Measurements from ENCODE around the gene PRCD. TPM values are rescaled to one million over a fixed set of nuclear protein-coding genes. Genes with fewer than 3 reads are reported as not detected.
A peak's percentile ranks its signal among the peaks of the same experiment; 100 is the strongest.

The PRCD gene, protein sequence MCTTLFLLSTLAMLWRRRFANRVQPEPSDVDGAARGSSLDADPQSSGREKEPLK
- total RNA-seq (2014; rRNA removed; shearing (Covaris generic)) = not detected in 2 replicates

DNA sequence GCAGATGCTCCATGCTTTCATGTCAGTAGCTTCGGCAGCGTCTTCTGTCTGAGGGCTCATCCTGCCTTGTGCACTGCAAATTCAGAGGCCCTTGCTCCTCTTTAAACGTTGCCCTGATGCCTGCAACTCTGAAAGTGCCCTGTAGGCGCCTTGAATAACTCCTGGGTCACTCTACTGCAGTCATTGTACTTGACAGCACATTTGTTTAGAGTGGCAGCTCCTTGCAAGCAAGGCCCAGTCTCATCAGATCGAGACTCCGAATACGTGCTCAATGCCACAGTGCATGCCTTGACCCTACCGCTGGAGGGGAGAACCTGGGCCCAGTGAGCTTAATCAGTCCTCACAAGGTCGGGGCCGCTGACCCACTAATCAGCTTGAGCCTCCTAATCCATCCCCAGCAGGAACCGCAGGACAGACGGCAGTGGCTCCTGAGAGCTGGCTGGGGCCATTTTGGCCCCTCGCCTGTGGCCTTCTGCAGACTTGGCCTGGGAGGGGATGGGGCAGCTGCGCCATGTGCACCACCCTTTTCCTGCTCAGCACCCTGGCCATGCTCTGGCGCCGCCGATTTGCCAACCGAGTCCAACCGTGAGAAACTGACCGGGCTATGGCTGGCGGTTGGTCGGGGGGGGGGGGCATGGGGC is at the start of gene PRCD:
TSS of gene PRCD (plus strand) at position 414 of the 641 bp plus-strand sequence. CDS start at position 512, 98 bp downstream.
- no peak for DNase-seq (ENCODE audit: low spot score)

DNA sequence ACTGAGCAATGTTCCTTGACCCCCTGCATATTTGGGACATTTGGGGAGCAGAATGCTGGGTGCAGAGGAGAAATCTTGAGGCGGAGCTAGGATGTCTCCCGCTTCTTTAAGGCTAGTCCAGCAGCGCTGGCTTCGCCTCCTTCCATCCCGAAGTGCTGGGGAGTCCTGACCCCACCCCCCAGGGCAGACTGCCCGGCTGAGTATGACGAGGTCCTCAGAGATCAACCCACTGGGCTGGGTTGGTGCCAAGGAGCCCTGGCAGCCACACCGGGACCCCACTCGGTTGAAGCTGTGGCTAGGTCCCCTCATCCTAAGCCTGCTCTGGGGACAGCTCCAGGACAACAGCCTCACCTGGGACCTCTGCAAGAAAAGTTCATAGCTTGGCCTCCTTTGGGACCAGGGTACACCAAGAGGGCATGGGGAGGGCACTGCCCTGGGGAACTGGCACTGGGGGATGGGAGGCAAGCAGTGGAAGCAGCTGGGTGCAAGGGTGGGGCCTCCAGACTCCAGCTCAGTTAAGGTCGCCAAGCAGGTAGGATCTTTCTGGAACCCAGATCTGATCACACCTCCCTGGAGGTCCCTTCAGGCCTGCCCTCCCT is 49.6 kb upstream of the PRCD start:
- no peak for DNase-seq (ENCODE audit: low spot score)

DNA sequence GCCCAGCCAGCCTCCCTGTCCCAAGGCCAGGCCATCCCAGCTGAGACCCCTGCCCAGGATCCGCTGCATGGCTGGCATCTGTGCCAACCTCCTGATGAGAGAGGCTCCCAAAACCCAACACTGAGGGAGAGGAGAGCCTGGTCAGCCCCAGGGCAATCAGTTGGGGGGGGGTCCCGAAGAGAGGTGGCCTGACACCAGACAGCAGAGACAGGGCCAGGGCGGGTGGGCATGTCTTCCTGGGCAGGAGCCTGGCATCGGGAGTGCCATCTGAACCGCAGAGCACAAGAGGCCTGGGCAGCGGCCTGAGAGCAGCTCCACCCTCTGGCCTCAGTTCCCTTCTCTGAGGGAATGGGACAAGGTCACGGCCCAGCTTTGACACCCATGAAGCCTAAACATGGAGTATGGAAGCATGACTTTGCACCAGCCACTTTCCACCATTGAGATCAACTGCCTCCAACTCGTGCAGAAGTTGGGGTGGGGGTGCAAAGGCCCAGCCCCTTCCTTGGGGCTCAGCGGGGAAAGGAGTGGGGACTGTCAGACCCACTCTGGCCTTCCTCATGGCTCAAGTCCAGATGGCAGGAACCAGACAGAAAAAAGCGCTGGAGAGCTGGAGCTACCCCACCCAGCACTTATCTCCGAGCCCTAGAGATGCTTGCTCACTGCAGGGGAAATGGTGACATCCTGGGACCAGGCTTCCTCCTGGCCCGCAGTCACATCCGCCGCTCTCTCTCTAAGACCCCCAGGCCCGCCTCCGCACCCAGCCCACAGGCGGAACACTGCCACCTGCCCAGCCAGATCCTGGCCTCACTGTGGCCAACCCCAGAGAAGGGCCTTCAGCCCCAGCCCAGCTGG is 48.3 kb upstream of the PRCD start:
- no peak for DNase-seq (ENCODE audit: low spot score)

DNA sequence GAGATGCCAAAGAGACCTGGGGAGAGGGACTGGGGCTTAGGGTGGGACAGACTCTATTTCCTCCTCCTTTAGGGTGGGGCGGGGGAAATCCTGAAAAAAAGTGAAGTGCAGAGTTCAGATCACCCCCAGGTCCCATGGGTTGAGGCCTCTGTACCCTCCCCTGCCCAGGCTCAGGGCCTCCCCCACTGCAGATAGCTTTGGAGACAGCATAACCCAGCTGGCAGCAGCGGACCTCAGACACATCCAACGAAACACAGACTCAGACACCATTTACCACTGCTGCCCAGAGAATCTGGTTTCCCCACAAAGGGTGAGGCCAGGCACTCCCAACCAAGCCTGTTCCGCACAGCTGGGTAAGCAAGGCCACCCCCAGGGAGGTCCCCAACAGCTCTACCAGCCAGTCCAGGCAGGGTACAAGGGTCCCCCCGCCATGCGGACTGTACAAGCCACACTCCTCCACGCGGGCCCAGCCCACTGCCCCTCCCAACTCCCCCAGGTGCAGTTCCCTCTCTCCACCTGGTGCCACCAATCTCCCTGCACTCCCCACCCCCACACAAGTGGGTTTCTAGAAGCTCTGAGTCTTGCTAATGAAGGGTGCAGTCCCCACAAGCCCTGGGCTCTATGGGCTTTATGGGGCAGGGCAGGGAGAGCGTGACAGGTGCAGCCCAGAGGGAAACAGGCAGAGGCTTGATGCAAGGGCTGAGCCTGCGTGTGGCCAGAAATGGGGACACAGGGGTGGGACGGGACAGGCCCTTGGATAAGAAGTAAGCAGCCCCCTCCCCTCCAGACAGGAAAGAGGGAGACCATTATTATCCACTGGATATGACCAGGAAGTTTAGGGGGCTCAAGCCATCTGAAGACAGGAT is 47.5 kb upstream of the PRCD start:
- no peak for DNase-seq (ENCODE audit: low spot score)

DNA sequence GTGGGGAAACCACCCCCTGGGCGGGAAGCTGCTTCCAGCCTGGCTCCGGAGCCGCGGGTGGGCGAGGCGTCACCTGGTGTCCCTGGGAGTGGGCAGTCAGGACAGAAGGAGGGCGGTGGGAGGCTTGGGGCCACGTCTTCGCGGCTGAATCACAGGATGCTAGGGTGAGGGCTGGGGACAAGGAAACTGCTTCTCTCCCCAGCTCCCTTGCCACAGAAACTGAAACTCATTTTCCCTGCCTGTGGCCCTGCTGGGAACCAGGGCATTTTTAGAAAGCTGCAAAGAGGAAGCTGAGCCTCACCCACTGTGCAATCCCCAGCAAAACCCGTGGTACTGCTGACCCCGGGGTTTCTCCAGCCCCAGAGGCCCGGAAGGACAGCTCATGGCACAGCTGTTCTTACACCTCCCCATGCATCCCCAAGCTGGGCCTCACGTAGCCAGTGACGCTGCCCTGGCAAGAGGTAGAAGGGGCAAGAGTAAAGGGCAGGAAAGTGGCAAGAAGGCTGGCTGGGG is 46.8 kb upstream of the PRCD start:
- DNase-seq (ENCODE audit: low spot score) = peak; percentile 77

DNA sequence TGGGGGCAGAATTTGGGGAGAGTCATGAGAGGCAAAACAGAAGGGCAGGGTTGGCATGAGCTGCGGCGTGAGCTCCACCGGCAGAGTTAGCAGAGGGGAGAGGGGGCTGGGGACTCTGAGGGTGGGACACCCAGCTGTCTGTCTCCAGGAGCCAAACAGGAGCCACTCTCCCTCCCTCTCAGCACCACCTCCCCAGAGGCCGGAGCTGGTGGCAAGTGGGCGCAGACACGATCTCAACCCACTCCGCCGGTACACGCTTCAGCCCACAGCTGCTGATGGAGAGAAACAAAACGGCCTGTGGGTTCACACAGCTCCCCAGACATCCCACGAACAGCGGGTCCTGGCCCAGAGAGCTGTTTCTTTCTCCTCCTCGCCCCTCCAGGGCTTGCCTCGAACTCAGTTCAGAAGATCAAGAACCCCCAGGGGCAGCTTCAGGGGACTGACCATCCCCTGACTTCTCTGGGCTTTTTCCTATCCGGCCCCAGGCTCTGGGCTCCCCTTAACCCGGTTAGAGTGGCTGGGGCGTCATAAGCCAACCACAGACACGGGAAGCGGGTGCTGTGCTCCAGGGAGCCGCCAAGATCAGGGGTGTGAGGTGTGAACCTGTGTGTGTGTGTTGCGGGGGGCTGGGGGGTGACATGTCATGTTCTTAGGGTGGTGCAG is 46.2 kb upstream of the PRCD start:
- DNase-seq (ENCODE audit: low spot score) = no peak

DNA sequence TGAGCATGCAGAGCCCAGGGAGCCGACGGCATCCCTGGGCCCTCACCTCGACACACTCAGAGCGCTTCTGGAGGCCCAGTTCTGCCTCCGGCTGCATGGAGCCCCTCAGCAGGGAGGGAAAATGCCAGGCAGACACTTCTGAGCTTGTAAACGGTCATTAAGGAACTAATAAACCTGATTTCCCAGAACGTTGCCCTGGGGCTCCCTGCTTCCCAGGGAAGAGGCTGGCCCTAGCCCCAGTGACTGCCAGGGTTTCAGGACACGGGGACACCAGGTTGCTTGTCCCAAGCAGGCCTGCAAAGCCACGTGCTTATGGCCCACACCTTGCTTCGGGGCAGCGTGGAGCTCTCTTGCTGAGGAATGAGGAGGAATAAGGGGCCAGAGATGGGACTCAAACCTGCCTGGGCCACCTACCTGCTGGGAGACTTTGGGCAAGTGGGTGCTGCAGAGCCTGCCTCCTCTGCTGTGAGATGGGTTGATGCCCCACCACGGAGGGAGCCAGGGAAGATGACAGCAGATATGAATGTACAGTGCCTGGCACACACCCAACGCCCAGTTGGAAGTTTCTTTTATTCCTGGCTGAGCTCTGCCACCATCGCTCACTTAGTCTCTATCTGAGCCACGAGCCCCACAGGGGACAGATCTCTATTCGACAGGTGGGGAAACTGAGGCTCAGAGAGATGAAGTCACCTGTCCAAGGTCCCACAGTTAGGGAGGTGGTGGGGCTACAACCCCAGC is 44.0 kb upstream of the PRCD start:
- no peak for DNase-seq (ENCODE audit: low spot score)

DNA sequence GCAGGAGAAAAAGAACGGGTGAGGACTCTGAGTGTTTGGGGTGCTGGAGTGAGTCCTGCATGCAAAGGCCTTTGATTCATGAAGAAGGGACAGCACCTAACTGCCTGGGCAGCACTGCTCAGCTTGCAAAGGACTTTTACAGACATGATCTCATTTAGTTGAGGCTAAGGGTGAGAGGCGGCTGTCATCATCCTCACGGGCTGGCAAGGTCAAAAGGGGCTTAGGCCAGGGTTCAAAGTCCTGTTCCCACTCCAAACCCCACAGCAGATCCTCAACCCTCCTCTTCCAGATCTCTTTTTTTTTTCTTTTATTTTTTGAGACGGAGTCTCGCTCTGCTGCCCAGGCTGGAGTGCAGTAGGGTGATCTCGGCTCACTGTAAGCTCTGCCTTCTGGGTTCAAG is 43.4 kb upstream of the PRCD start:
- DNase-seq (ENCODE audit: low spot score) = no peak

DNA sequence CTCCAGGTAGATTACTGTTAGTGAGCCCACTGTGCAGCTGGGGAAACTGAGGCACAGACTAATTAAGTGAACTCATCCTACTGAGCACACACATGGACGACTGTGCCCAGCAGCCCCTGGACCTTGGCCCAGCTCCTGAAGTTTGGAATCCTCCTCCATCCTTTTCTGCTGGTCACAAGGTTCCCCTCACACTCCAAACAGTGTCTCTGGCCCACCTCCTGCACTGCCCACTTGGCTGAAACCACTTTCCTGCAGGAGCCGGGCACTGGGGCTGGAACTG is 42.2 kb upstream of the PRCD start:
- no peak for DNase-seq (ENCODE audit: low spot score)

DNA sequence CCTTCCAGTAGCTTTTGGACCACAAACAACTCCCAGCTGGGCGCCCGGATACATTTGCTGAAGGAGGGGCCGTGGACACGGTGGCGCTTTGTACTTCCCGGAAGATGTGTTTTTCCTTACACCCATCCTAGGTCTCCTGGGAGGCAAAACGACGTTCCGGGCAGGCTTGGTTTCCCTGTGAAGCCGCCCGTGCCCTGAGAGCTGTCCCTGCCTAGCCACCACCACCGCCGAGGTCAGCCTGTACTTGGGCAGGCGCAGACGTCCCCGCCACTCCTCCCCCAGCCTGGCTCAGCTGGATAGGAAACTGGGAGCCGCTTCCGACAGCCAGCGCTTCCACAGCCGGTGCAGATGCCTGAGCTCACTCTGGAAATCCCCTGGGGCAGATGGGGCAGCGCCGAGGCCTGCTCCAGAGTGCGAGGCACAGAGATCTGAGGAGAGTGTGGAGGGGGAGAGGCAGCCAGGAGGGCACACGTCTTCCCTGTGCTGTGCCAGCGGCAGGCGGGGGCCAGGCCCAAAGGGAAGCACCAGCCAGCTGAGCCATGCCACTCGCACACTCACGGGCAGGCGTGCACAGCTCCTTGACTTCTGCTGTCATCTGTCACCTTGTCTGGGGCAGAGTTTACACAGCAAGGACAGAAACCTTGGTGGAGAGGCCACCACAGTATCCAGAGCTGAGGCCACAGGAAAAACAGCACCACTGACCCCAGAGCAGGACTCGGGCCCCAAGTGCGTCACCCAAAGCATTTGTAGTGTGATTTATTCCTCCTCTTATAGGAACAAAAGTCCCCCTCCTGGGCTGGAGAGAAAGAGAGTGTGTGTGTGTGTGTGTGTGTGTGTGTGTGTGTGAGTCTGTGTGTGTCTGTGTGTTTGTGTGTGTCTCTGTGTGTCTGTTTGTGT is 41.6 kb upstream of the PRCD start:
- DNase-seq (ENCODE audit: low spot score) = peak; percentile 87

DNA sequence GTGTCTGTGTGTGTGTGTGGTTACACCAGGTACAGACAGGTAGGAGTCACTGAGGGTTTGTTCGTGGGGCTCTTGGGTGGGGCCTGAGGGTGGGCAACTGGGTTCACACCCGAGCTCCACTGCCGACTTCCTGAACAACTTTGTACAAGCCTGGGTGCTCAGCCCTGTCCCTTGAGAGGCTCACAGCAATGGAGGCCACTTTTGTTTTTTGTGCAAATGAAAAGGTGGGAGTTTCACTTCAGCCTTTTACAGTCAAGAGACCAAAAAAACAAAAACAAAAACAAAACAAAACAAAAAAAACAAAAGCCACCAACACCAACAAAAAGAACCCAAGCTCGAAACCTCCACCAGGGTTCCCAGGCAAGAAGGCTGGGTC is 41.0 kb upstream of the PRCD start:
- DNase-seq (ENCODE audit: low spot score) = no peak

DNA sequence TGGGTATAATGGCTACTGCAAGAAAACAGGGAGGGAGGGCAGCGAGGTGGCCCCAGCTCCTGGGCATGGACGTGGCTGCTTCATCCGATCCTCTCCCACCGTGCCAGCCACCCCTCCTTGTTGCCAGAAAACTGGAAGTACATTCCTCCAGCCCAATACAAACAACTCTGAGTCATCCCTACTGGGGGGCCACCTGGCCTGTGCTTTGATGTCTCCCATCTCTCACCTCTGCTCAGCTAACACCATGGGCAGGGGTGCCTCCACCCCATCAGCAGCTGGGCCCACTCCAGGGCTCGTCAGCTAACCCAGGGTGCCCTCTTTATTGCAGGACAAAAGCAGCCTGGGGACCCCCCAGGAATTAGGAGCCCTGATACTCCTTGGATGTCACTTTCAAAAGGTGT is 40.6 kb upstream of the PRCD start:
- peak; percentile 56 for DNase-seq (ENCODE audit: low spot score)

DNA sequence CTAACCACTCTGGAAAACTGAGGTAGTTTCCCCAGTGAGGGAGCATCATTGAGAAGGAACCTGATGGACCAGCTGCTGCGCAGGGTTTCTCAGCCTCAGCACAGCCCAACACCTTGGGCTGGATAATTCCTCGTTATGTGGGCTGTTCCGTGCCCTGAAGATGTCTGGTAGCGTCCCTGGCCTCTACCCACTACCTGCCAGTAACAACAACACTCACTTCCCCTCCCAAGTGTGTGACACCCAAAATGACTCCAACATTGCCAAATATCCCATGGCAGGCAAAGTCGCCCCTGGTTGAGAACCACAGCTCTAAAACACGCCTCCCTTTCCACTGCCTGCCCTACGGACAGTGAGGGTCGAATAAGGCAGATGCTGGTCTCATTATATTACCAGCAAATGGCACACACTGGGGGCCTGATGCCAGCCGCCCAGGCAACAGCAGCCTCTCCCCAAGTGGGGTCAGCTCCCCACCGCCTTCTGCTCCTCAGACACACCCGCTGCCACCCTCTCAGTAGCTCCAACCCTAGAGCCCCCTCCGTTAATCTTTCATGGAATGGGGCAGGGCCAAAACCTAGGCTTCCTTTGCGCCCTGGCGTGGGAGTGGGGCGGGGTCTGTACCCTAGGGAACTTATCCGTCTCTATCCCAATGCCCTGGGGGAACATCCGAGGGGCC is 39.6 kb upstream of the PRCD start:
- DNase-seq (ENCODE audit: low spot score) = no peak

DNA sequence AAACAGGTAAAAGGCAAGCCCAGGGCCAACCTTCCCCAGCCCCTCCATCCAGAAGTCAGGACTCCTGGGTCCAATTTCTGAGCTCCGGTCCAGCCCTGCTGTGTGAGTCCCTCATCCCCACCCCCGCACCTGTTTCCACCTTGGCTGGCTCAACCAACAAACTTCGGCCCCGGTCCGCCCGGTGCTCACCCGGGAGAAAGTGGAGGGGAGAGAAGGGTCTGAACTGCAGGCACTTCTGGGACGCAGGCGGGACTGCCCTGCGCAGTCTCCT is 39.2 kb upstream of the PRCD start:
- no peak for DNase-seq (ENCODE audit: low spot score)

DNA sequence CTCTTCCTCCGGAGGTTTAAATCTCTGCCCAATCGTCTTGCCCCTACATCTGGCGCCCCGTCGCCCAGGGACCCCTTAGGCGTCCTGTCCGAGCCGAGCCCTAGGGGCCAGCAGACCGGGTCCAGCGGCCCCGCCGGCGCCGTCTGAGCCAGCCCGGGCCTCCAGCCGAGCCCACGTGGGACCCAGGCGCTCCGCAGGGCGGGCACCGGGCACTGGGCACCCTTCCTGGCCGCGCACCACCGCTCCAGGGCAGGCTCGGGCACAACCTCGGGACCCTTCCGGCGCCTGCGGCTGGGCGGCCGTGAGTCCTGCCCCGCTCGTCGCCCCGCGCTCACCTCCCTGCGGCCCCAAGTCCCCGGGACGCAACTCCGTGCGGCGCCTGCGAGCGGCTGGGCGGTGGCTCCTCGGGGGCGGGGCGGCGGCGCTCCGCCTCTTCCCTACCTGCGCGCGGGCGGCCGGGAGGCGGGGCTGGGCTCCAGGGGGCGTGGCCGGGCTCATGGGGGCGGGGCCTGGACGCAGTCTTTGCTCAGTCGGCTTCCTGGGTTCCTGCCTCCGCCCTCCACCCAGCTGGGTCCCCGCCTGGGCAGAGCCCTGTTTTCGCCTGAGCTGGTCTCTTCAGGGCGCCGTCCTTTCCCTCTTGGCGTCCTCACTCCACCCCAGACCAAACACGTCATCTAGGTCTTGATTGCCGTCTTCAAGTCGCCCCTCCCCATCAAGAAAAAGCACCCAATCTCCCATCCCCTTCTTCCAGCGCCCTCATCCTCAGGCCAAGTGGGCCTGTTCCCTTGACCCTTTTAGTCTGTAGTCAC is 38.6 kb upstream of the PRCD start, which contains the start of gene RHBDF2:
TSS of gene RHBDF2 (minus strand) at position 406 of the 809 bp plus-strand sequence. CDS start 19,899 bp downstream, outside the sequence.
- peak; percentile 79 for DNase-seq (ENCODE audit: low spot score)

DNA sequence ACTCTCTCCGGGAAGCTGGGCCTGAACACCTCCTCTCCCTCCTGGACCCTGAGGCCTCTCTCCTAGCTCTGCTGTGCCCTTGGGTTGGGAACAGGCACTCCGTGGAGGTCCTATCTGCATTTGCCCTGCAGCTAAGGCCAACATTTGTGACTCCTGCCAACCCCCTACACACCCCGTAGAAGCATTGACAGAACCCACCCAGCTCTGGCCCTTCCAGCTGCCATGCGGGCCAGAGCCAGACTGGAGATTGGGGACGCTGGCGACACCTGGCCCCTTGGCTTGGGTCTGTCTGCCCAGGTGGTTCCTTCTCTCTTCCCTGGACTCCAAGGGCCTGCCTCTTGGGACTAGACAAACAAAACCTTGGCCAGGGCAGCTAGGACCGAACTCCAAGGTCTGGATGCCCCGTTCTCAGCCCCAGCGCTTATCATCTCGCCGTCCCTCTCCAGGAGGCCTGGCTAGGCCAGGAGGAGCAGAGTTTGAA is 38.0 kb upstream of the PRCD start:
- no peak for DNase-seq (ENCODE audit: low spot score)

DNA sequence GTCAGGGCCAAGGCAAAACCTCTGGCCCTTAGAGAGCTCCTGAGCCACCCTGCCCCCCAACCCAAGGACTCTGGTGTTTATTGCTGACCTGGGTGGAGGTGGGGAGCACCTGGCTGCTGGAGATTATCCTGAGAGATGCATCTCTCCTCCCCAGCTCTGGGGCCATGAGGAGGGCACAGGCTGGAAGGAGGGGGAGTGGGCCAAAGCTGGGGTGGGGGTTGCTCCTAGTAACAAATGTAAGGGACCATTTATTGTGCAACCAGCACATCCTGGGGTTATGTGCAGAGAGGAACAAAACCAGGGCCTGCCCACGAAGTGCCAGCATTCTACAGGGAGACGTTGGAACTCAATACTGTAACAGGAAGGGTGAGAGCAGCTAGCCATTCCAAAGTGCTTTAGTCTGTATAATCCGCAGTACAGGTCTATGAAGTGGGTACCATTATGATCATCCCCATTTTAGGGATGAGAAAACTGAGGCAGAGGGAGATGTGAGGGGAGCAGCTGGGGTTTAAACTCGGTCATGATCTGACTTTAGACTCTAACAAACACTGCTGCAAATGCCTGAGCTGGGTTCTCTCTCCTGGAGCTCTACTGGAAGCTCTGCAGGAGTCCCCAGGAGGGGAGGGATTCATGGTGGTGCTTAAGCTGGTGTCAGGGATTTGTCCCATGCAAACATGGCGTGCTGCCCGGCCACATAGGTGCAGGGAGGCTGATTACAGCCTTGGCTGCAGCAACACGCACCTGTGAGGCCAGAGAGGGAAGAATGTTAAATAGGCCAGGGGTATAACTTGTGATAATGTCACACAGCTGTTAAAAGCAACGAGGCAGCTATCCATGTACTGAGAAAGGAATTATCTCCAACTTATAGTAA is 37.3 kb upstream of the PRCD start:
- no peak for DNase-seq (ENCODE audit: low spot score)
